Muscle layer of colon (tissue), 2 donors: ENCODE data around the gene ZWINT.

Experiments used
- H3K27ac ChIP-seq: one replicate; pipeline ENCODE4 v1.7.0; 2013; ENCODE audit warnings: low read depth, mild to moderate bottlenecking, low read length, moderate library complexity
- H3K27me3 ChIP-seq, 2 donors: one replicate each; pipeline ENCODE4 v1.7.0; 2013; ENCODE audit warnings: low read length in 2 of 2, mild to moderate bottlenecking in 2 of 2; ENCODE audit not compliant: insufficient read depth in 2 of 2, control insufficient read depth in 1 of 2
- H3K36me3 ChIP-seq: one replicate; pipeline ENCODE4 v1.7.0; 2013; ENCODE audit warnings: mild to moderate bottlenecking, low read length; ENCODE audit not compliant: insufficient read depth
- H3K4me1 ChIP-seq: one replicate; pipeline ENCODE4 v1.7.0; 2013; ENCODE audit warnings: mild to moderate bottlenecking, low read length; ENCODE audit not compliant: insufficient read depth
- H3K4me3 ChIP-seq, 2 donors: one replicate each; pipeline ENCODE4 v1.7.0; 2013; ENCODE audit warnings: low read length in 2 of 2, low read depth in 1 of 2, mild to moderate bottlenecking in 1 of 2, moderate library complexity in 1 of 2
- H3K9ac ChIP-seq: one replicate; pipeline ENCODE4 v1.7.0; 2013; ENCODE audit warnings: low read length
- H3K9me3 ChIP-seq: one replicate; pipeline ENCODE4 v1.7.0; 2013; ENCODE audit warnings: mild to moderate bottlenecking, low read length
- donor health status: abdominal sarcoma.
- donor health status: Adenocarcinoma of cecum.

Gene ZWINT

GRCh38 chr10:56360967-56361612 is at the start of gene ZWINT:
Gene ZWINT (minus strand): TSS chr10:56361259. CDS start chr10:56361236, 23 bp downstream.
- Histone ChIP-seq H3K36me3 (no peaks in the 10 kb centered on the region), H3K27me3 (no peaks in the 10 kb centered on the region), H3K4me3 (peak within 1 kb of the TSS; percentile 55 to 71), H3K9ac (no peak within 1 kb of the TSS), H3K27ac (no peak within 1 kb of the TSS), H3K9me3 (no peaks in the 10 kb centered on the region), H3K4me1 (no peaks in the 10 kb centered on the region)

DNA sequence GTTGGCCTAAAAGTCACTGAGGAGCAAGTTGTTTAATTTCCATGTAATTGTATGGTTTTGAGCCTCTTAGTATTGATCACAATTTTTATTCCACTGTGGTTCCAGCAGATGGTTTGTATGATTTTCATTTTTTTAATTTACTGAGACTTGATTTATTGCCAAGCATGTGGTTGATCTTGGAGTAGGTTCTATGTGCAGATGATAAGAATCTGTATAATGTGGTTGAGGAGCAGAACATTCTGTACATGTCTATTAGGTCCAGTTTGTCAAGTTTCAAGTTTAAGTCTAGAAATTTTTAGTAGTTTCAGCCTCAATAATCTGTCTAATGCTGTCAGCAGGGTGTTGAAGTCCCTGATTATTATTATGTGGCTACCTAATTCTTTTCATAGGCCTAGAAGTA is 22.7 kb upstream of the ZWINT start:
- Histone ChIP-seq H3K36me3 (no peaks in the 10 kb centered on the region), H3K4me1 (no peaks in the 10 kb centered on the region), H3K4me3 (no peak overlapping the region), H3K27me3 (no peaks in the 10 kb centered on the region), H3K9ac (no peak overlapping the region), H3K9me3 (no peaks in the 10 kb centered on the region), H3K27ac (no peak overlapping the region)

DNA sequence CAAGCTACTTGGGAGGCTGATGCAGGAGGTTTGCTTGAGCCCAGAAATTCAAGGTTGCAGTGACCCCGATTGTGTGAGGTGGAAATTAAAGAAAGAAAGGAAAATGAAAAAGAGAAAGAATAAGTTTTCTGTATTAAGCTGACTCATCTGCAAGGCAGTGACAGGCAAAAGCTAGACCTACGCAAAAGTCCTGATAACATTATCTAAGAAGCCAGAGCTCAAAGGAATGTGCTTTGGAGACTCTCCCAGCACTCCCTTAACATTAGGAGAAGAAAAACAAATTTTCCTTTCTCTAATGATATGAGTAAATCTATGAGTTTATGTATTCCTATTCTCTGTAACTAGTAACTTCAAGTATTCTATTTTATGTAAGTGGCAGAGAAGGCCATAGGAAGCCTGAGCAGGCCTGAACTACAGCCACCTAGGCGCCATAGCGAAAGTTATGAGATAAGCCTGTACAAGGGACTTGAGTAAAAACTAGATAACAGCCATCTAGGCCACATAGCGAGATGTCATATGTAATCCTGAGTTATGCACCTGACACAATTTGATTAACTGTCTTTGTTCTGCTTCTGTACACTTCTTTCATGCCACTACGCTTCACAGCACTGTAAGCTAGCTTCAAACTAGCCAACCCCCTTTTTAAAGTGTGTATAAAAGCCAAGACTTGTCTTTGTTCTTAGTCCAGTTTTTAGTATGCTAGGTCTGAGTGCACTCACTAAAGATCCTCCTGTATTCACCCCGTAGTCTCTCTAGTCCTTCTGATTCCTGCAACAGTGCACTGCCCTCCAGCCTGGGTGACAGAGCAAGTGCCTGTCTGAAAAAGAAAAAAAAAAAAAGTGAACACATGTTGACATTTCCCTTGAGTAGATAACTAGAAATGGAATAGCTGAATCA is 9.4 kb upstream of the ZWINT start:
- Histone ChIP-seq H3K27me3 (no peaks in the 10 kb centered on the region), H3K9me3 (no peaks in the 10 kb centered on the region), H3K9ac (no peak overlapping the region), H3K36me3 (no peaks in the 10 kb centered on the region), H3K4me3 (no peak overlapping the region), H3K27ac (no peak overlapping the region), H3K4me1 (no peaks in the 10 kb centered on the region)

DNA sequence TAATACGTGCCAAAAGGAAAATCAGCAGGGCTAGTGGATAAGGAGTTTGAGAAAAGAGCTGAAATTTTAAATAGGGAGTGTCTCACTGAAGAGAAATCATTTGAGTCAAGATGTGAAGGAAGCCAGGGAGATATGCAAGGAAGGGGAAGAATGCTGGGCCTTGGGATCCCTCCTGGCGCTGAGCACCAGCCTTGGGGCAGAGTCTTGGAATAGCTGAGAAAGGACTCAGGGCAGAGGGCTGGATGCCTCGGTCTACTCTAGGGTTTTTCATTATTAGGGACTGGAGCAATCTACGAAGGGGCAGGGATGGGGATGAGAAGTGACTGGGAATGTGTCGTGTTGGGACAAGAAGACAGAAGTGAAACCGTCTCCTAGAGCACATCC is 484 bp downstream of the ZWINT start:
- Histone ChIP-seq H3K27ac (no peak overlapping the region), H3K9ac (no peak overlapping the region), H3K9me3 (no peaks in the 10 kb centered on the region), H3K36me3 (no peaks in the 10 kb centered on the region), H3K27me3 (no peaks in the 10 kb centered on the region), H3K4me3 (peak overlapping the region; percentile 55 to 71), H3K4me1 (no peaks in the 10 kb centered on the region)

DNA sequence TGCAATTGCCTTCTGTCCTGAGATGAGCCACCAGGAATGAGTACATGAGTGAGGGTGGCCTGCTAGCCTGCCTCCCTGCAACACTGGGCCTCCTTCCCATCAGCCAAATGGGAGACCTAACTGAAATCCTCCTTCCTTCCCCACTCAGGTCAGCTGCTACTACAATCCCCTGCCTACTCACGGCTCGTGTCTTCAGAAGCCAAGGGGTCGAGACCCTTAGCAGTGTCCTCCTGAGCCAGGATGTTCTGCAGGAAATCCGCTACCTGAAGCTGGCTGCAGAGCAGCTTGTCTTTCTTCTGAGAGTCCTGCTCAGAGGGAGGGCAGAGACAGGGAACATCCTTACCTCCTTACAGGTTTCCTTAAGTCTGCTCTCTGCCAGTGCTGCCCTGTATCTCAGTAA is 1.2 kb downstream of the ZWINT start:
- Histone ChIP-seq H3K4me3 (no peak overlapping the region), H3K36me3 (no peaks in the 10 kb centered on the region), H3K4me1 (no peaks in the 10 kb centered on the region), H3K27ac (no peak overlapping the region), H3K9me3 (no peaks in the 10 kb centered on the region), H3K9ac (no peak overlapping the region), H3K27me3 (no peaks in the 10 kb centered on the region)

- Histone ChIP-seq H3K9me3 (no peaks in the 10 kb centered on the region), H3K9ac (no peak overlapping the region), H3K27me3 (no peaks in the 10 kb centered on the region), H3K36me3 (no peaks in the 10 kb centered on the region), H3K27ac (no peak overlapping the region), H3K4me1 (no peaks in the 10 kb centered on the region), H3K4me3 (no peak overlapping the region)
Observed at GRCh38 chr10:56357018-56357417, 4.0 kb downstream of the ZWINT start.

DNA sequence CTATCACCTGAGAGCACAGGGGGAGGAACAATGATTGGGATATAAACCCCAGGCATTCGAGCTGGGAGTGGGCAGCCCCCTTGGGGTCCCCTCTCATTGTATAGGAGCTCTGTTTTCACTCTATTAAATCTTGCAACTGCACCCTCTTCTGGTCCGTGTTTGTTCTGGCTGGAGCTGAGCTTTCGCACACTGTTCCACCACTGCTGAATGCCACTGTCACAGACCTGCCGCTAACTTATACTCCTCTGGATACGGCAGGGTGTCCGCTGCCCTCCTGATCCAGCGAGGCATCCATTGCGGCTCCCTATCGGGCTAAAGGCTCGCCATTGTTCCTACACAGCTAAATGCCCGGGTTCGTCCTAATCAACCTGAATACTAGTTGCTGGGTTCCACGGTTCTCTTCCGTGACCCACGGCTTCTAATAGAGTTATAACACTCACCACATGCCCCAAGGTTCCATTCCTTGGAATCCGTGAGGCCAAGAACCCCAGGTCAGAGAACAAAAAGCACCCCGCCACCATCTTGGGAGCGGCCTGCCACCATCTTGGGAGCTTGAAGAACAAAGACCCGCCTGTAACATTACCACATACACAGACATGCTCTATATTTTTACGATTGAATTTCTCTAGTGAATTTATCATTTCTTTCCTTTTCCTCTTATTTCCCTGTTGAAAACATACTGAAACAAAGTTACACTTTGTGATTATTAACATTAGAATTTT is 9.0 kb downstream of the ZWINT start:
- no peaks in the 10 kb centered on the region for H3K27me3 ChIP-seq
- no peak overlapping the region for H3K4me3 ChIP-seq
- H3K36me3 ChIP-seq, result no peaks in the 10 kb centered on the region
- H3K27ac ChIP-seq, result no peak overlapping the region
- H3K9me3 ChIP-seq, result no peaks in the 10 kb centered on the region
- H3K4me1 ChIP-seq, result no peaks in the 10 kb centered on the region
- H3K9ac ChIP-seq, result no peak overlapping the region

- H3K27ac ChIP-seq, result no peak overlapping the region
- H3K4me3 ChIP-seq, result no peak overlapping the region
- no peaks in the 10 kb centered on the region for H3K36me3 ChIP-seq
Observed at GRCh38 chr10:56349611-56350010, 11.4 kb downstream of the ZWINT start.

DNA sequence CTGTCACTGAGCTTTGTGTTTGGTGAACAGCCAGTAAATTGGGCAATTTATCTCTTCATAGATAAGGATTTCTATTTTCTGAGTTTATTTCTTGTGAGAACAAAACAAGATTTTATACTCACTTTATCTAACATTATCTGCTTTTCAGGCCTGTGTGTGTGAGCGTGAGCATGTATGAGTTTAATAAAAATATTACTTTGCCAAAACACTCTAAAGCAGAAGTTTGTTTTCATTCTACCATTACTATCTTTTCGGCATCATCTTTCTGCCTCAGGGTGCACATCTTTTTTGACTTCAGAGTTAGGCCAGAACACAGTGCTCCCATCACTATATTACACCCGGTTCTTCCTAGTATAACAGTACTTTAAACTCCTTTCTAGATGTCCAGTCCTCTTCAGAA is 13.0 kb downstream of the ZWINT start:
- no peaks in the 10 kb centered on the region for H3K9me3 ChIP-seq
- H3K9ac ChIP-seq, result no peak overlapping the region
- H3K4me3 ChIP-seq, result no peak overlapping the region
- no peaks in the 10 kb centered on the region for H3K27me3 ChIP-seq
- no peak overlapping the region for H3K27ac ChIP-seq
- H3K36me3 ChIP-seq, result no peaks in the 10 kb centered on the region
- no peaks in the 10 kb centered on the region for H3K4me1 ChIP-seq

More at GRCh38 chr10:56349611-56350010, 11.4 kb downstream of the ZWINT start:
- no peaks in the 10 kb centered on the region for H3K4me1 ChIP-seq
- no peak overlapping the region for H3K9ac ChIP-seq
- H3K9me3 ChIP-seq, result no peaks in the 10 kb centered on the region
- H3K27me3 ChIP-seq, result no peaks in the 10 kb centered on the region

DNA sequence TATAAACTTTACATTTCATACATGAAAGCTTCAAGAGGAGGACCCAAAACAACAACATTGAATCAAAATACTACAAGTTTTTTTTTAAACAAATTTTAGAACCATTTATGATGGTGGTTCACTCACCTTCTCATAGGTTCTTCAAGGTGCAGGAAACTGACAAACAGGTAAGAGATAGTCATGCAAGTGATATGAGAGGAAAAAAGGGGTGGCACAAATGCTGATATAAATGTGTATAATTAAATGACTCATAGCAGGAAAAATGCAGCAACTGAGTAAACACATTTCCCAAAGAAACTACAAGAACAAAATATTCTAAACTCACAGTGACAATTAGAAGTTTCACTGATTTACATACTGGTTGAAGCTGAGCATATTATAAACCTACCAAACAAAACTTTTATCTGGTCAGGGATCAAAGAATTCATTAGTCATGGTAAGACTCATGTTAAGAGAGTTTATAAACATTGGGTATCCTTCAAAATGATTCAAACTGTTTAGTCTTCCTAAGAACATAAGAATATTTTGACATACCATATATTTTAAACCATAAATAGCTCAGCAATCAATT is 14.1 kb downstream of the ZWINT start:
- no peaks in the 10 kb centered on the region for H3K27me3 ChIP-seq
- no peak overlapping the region for H3K4me3 ChIP-seq
- H3K4me1 ChIP-seq, result no peaks in the 10 kb centered on the region
- H3K9ac ChIP-seq, result no peak overlapping the region
- H3K36me3 ChIP-seq, result no peaks in the 10 kb centered on the region
- H3K9me3 ChIP-seq, result no peaks in the 10 kb centered on the region
- no peak overlapping the region for H3K27ac ChIP-seq

GRCh38 chr10:56341612-56342011 is 19.4 kb downstream of the ZWINT start:
- no peaks in the 10 kb centered on the region for H3K27me3 ChIP-seq
- no peaks in the 10 kb centered on the region for H3K36me3 ChIP-seq
- no peak overlapping the region for H3K27ac ChIP-seq
- H3K4me3 ChIP-seq, result no peak overlapping the region
- H3K9ac ChIP-seq, result no peak overlapping the region
- H3K9me3 ChIP-seq, result no peaks in the 10 kb centered on the region
- no peaks in the 10 kb centered on the region for H3K4me1 ChIP-seq
